ENCODE results near the gene BIN2.

DNA sequence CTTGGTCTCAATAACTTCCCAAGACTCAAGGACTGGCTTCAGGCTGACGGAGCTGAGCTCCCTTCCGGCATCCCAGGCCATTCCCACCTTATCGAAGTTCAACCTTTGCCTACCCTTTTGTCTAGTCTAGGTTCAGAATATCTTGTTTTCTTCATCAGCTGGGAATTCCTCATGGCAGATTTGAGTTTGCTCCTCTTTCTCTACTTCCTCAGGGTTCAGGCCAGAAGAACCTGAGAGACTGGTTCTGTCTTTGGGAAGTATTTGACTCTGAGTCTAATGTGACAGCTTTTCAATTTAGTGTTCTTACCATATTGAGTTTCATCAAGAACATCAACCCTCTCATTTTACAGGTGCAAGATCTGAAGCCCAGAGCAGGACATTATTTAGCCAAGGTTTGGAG, 2.1 kb downstream of the BIN2 start:
- TF ChIP-seq POLR2AphosphoS5 (IDR thresholded peaks at IDR 0.05; ENCODE audit: low read depth, low read length) (no peak), SIN3A (IDR thresholded peaks at IDR 0.05; ENCODE audit: borderline replicate concordance, insufficient read depth, low read length) (no peak)
- TF ChIP-seq, protein P1, sequence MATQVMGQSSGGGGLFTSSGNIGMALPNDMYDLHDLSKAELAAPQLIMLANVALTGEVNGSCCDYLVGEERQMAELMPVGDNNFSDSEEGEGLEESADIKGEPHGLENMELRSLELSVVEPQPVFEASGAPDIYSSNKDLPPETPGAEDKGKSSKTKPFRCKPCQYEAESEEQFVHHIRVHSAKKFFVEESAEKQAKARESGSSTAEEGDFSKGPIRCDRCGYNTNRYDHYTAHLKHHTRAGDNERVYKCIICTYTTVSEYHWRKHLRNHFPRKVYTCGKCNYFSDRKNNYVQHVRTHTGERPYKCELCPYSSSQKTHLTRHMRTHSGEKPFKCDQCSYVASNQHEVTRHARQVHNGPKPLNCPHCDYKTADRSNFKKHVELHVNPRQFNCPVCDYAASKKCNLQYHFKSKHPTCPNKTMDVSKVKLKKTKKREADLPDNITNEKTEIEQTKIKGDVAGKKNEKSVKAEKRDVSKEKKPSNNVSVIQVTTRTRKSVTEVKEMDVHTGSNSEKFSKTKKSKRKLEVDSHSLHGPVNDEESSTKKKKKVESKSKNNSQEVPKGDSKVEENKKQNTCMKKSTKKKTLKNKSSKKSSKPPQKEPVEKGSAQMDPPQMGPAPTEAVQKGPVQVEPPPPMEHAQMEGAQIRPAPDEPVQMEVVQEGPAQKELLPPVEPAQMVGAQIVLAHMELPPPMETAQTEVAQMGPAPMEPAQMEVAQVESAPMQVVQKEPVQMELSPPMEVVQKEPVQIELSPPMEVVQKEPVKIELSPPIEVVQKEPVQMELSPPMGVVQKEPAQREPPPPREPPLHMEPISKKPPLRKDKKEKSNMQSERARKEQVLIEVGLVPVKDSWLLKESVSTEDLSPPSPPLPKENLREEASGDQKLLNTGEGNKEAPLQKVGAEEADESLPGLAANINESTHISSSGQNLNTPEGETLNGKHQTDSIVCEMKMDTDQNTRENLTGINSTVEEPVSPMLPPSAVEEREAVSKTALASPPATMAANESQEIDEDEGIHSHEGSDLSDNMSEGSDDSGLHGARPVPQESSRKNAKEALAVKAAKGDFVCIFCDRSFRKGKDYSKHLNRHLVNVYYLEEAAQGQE (IDR thresholded peaks at IDR 0.05; ENCODE audit: insufficient read depth in 1 of 2, low read depth in 2 of 2, low read length in 2 of 2): no peak

Data from PFSK-1 (cell line).